Astrocyte of the cerebellum (primary cell): Measurements from ENCODE around the gene RAB11FIP4.

Experiments used
- DNase-seq: peaks from one replicate; pipeline ENCODE4 v3.0.0-alpha.2; 2011; ENCODE audit warnings: low read depth
- H3K4me3 ChIP-seq: 2 replicates; pipeline ENCODE4 v1.5.1; 2011; ENCODE audit warnings: mild to moderate bottlenecking, low read depth, low read length, moderate library complexity
- CTCF ChIP-seq: IDR thresholded peaks from 2 replicates; pipeline ENCODE4 v1.5.1; 2012; ENCODE audit warnings: low read length, low read depth, moderate library complexity, mild to moderate bottlenecking; ENCODE audit errors: missing control alignments
- in situ Hi-C: cut with HindIII; loops from 2 replicates; pipeline ENCODE4 v1.10.0; 2017; ENCODE audit warnings: low sequenced_read_pairs

The RAB11FIP4 gene

DNA sequence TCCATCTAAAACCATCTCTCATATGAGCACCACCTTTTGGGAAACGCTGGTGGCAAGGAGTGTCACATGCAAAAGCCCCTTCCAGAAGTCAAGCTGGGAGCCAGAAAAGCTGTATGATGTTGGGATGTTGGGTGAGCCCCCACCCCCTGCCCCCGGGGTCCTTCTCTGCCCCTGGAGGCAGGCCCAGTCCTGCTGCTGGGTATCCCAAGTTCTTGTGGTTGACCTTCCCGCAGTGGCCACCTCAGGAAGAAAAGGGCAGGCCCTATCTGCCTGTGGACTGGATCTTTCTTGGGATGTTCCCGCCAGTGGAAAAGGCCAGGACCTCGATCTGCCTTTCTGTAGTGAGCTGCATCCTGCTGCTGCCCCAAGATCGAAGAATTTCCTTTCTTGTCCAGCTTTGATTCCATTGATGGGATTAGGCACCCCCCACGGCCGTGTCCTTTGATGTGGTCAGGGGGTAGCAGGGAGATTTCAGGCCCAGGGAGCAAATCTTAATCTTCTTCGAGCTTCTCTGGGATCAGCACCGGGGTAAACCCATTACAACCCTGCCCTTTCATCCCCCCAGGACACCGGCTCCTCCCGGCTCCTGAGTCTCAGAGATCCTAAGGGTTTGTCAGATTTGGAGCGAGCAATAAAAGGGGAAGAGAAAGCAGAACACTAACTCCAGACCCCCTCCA, 165.6 kb downstream of the RAB11FIP4 start:
- TF ChIP-seq CTCF, result no peak
- in situ Hi-C loops, result no loop called here
- no peak for DNase-seq
- no peak overlapping the region for H3K4me3 ChIP-seq

- no peak for DNase-seq
- TF ChIP-seq CTCF, result peak; percentile 53
- peak overlapping the region; percentile 89 for H3K4me3 ChIP-seq
- in situ Hi-C loops, result no loop called here
Measured at GRCh38 chr17:31558748-31559583, 167.5 kb downstream of the RAB11FIP4 start.

GRCh38 chr17:31559584-31560501, 168.4 kb downstream of the RAB11FIP4 start:
- no peak for TF ChIP-seq CTCF
- no peak for DNase-seq
- H3K4me3 ChIP-seq, result peak overlapping the region; percentile 89
- in situ Hi-C loops, result no loop called here

DNA sequence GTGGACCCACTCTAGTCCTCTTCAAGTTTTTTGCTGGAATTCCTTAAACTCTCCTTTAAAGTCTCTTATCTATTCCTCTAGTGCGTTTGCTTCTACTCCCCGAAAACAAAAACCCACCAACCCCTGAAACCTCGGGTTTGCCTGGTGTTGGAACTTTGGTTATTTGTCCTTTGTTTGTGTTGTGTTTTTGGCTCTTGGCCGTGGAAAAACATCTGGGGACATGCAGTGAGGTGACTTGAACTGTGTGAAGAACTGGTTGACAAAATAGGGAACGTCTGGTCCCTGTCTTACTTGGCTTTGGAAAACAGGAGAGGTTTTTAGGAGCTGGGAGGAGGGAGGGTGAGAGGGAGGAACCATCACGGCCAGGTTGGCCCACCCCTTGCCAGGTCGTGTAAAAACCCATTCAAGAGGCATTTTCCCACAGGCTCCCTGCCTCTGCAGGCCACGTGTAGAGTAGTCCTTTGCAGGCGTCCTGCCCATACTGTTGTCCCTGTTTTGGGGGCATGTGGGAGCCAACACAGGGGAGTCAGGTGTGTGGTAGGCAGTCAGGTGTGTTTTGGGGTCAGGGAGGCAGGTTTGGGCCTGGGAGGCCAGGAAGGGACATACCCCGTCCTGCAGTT, 169.3 kb downstream of the RAB11FIP4 start:
- in situ Hi-C loops, result no loop called here
- peak overlapping the region; percentile 89 for H3K4me3 ChIP-seq
- no peak for TF ChIP-seq CTCF

GRCh38 chr17:31561469-31562375, 170.2 kb downstream of the RAB11FIP4 start:
- H3K4me3 ChIP-seq, result peak overlapping the region; percentile 89
- DNase-seq, result no peak
- in situ Hi-C loops, result no loop called here
- TF ChIP-seq CTCF, result no peak

More for the DNA sequence above, 169.3 kb downstream of the RAB11FIP4 start:
- no peak for DNase-seq
